KOPT-K1 (cell line): Measurements from ENCODE around the gene MLXIP.

ENCODE experiments used
- H3K27ac ChIP-seq: fragments of 200-600 bp; sonication (generic); 2 replicates; pipeline ENCODE4 v1.5.1; 2016; ENCODE audit warnings: antibody characterized with exemption, mild to moderate bottlenecking, low read depth, low read length; ENCODE audit not compliant: poor library complexity, severe bottlenecking
- H3K36me3 ChIP-seq: fragments of 200-600 bp; sonication (generic); 2 replicates; pipeline ENCODE4 v1.5.1; 2017; ENCODE audit warnings: antibody characterized with exemption, mild to moderate bottlenecking, low read length, moderate library complexity; ENCODE audit not compliant: insufficient read depth
- H3K9me3 ChIP-seq: fragments of 200-600 bp; sonication (generic); 2 replicates; pipeline ENCODE4 v1.5.1; 2017; ENCODE audit warnings: antibody characterized with exemption, low read length, mild to moderate bottlenecking; ENCODE audit not compliant: insufficient read depth, poor library complexity, severe bottlenecking

Gene MLXIP

DNA sequence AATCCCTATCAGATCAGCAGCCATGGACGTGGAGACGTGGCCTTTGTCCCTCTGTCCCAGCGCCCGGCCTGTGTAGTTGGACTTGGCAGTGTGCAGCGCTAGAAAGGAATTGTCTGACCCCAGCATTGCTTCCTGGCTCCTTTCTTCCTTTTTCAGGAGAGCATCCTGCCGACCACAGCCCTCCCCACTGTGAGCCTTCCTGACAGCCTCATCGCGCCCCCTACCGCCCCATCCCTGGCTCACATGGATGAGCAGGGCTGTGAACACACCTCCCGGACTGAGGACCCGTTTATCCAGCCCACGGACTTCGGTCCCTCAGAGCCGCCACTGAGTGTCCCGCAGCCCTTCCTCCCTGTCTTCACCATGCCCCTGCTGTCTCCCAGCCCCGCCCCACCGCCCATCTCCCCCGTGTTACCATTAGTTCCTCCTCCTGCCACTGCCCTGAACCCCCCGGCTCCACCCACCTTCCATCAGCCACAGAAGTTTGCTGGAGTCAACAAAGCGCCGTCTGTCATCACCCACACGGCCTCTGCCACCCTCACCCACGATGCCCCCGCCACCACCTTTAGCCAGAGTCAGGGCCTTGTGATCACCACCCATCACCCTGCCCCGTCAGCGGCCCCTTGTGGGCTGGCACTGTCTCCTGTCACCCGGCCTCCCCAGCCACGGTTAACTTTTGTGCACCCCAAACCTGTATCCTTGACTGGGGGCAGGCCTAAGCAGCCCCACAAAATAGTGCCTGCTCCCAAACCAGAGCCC lies 54.8 kb downstream of the MLXIP start:
- H3K27ac ChIP-seq = no peak overlapping the region
- peaks cover 97% of the 10 kb centered on the region for H3K36me3 ChIP-seq
- H3K9me3 ChIP-seq = no peaks in the 10 kb centered on the region

DNA sequence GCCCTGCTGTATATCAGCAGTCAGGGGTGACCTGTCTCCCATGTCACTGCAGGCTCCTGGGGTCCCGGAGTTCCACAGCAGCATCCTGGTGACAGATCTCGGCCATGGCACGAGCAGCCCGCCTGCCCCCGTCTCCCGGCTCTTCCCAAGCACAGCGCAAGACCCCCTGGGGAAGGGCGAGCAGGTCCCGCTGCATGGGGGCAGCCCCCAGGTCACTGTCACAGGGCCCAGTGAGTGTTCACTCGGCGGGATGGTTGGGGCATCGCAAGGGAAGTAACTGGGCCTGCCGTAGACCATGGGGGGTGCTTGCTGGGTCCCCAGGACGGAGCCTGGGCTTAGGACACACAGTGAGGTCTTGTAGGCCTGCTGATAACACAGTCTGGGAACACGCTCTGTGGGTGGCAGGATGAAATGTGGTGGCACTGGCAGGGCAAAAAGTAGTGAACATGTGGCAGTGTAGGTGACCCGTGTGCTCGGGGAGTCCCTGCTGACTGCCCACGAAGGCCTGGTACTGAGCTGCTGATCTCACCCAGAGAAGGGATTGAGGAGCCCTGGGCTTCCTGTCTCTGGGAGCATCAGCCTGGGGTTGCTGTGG lies 57.0 kb downstream of the MLXIP start:
- Histone ChIP-seq H3K36me3 (peaks cover 95% of the 10 kb centered on the region), H3K9me3 (no peaks in the 10 kb centered on the region), H3K27ac (no peak overlapping the region)

GRCh38 chr12:122137229-122137628 lies 58.7 kb downstream of the MLXIP start:
- H3K27ac ChIP-seq = no peak overlapping the region
- no peaks in the 10 kb centered on the region for H3K9me3 ChIP-seq
- H3K36me3 ChIP-seq = peaks cover 95% of the 10 kb centered on the region

GRCh38 chr12:122137681-122138080 lies 59.1 kb downstream of the MLXIP start:
- Histone ChIP-seq H3K36me3 (peaks cover 95% of the 10 kb centered on the region), H3K27ac (no peak overlapping the region), H3K9me3 (no peaks in the 10 kb centered on the region)

DNA sequence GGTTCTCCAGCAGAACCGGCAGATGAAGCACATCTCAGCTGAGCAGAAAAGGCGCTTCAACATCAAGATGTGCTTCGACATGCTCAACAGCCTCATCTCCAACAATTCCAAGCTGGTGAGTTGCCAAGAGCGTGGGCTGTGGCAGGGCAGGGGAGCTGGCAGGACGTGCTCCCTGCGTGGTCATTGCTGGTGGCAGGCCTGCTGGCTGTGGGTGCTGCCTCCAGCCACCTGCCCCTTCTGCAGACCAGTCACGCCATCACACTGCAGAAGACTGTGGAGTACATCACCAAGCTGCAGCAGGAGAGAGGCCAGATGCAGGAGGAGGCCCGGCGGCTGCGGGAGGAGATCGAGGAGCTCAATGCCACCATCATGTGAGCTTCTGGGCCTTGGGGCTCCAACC lies 59.6 kb downstream of the MLXIP start:
- Histone ChIP-seq H3K36me3 (peaks cover 95% of the 10 kb centered on the region), H3K27ac (no peak overlapping the region), H3K9me3 (no peaks in the 10 kb centered on the region)

DNA sequence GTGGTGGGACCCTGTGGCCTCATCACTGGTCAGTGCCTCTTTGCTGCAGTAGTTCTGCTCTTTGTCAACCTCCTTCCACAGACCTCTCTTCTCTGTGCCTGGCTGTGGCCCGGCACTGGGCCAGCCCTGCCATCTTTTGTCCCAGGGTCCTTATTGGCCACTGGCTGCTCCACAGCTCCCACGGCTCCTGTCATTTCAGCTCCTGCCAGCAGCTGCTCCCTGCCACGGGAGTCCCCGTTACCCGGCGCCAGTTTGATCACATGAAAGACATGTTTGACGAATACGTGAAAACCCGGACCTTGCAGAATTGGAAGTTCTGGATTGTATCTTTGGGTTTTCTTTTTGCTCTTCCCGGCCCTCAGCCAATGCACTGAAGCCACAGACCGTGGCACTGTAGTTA lies 60.1 kb downstream of the MLXIP start:
- peaks cover 95% of the 10 kb centered on the region for H3K36me3 ChIP-seq
- H3K27ac ChIP-seq = no peak overlapping the region
- no peaks in the 10 kb centered on the region for H3K9me3 ChIP-seq

DNA sequence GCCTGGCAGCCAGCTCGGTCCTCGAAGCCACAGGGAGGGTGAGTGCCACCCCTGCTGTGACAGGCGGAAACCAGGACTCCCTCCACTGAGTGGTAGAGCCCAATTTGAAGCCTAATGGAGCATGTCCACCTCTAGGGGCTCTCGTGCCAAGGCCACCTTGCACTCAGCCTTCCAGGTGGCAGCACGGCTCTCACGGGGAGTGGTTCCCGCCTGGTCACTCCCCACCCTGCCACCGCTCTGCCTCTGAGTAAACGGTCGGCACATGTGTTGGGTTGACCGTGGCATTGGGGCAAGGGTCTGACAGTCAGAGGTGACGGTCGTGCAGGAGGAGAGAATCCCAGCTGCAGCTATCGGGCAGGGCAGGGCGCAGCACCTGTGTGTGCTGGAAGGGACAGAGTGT lies 60.7 kb downstream of the MLXIP start:
- no peaks in the 10 kb centered on the region for H3K9me3 ChIP-seq
- peaks cover 95% of the 10 kb centered on the region for H3K36me3 ChIP-seq

DNA sequence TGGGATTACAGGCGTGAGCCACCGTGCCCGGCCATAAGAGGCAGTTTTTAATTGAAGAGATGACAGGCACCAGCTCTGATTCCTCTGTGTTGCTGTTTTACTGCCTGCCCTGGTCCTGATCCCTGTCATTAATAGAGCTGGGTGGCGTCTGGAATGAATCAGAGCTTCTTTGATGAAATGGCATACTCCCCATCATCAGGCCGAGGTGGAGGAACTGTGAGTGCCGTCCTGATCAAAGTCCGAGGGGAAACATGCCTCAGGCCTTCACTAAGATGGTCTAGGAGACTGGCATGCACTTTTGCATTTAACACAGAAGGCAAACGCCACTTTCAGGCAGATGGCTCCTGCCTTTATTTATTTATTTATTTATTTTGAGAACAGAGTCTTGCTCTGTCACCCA lies 61.4 kb downstream of the MLXIP start:
- H3K9me3 ChIP-seq = no peaks in the 10 kb centered on the region
- H3K27ac ChIP-seq = no peak overlapping the region
- peaks cover 90% of the 10 kb centered on the region for H3K36me3 ChIP-seq

More for the DNA sequence above, 60.7 kb downstream of the MLXIP start:
- H3K27ac ChIP-seq = no peak overlapping the region

DNA sequence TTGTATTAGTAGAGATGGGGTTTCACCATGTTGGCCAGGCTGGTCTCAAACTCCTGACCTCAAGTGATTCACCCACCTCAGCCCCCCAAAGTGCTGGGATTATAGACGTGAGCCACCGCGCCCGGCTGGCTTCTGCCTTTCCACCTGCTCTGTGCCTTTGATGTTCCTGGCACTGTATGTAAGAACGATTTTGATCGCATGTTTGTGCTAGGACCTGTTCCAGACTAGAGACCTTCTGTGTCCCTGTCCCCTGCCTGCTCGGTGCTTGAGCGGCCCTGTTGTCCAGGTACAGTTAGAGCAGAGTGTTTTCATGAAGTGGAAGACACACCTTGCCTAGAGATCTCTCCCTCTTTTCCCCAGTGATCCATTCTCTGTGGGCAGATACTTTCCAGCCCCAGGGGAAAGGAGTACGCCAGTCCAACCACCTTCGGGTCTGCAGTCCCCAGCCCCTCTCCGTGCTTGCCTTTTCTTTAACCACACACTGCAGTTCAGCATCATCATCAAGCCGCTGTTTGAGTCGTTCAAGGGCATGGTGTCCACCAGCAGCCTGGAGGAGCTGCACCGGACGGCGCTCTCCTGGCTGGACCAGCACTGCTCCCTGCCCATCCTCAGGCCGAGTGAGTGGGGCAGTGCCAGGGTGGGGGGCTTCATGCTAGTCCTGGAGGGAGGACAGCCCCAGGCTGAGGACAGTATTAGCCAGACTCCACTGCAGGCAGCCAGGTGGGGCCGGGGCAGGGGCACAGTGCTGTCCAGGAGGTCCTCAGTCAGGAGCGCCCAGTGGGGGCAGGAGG lies 62.1 kb downstream of the MLXIP start:
- Histone ChIP-seq H3K27ac (no peak overlapping the region), H3K9me3 (no peaks in the 10 kb centered on the region), H3K36me3 (peaks cover 83% of the 10 kb centered on the region)

- peaks cover 76% of the 10 kb centered on the region for H3K36me3 ChIP-seq
- no peaks in the 10 kb centered on the region for H3K9me3 ChIP-seq
- H3K27ac ChIP-seq = no peak overlapping the region
Observed at GRCh38 chr12:122141911-122142725, 63.6 kb downstream of the MLXIP start.

DNA sequence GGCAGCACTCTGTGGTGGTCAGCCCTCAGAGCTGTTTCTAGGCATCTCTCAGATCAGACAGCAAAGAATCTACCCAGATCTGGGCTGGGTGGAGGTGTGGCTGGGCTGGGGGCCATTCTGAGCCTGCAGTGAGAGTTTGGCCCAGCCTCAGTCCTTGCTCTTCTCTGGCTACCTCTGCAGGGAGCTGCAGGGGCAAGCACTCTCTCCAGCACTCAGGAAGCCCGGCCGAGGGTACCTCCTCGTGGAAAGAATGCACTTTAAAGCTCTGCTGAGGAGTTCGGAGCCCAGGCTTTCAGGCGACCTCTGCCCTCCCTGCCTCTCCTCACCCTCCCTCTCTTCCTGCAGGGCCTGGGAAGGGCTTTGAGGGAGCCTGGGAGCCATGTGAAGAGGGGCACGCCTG lies 64.3 kb downstream of the MLXIP start:
- H3K27ac ChIP-seq = no peak overlapping the region
- no peaks in the 10 kb centered on the region for H3K9me3 ChIP-seq
- H3K36me3 ChIP-seq = peaks cover 68% of the 10 kb centered on the region

DNA sequence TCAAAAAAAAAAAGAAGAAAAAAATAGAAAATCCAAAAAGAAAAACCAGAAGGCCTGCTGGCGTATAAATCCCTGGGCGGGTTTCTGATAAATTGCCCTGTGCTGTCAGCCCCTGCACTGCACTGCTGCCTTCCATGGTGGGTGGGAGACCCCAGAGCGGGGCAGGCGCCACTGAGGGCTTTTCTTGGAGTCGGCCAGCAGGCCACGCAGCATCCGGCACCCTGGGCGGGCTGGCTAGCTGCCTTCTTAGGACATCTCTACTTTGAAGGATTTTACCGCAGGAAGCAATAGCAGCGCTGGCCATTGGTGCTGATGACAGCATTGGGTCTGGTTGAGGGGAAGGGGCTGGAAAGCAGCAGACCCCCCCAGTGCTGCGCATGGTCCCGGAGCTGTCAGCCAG lies 66.3 kb downstream of the MLXIP start:
- Histone ChIP-seq H3K27ac (no peak overlapping the region), H3K9me3 (no peaks in the 10 kb centered on the region), H3K36me3 (peaks cover 48% of the 10 kb centered on the region)

DNA sequence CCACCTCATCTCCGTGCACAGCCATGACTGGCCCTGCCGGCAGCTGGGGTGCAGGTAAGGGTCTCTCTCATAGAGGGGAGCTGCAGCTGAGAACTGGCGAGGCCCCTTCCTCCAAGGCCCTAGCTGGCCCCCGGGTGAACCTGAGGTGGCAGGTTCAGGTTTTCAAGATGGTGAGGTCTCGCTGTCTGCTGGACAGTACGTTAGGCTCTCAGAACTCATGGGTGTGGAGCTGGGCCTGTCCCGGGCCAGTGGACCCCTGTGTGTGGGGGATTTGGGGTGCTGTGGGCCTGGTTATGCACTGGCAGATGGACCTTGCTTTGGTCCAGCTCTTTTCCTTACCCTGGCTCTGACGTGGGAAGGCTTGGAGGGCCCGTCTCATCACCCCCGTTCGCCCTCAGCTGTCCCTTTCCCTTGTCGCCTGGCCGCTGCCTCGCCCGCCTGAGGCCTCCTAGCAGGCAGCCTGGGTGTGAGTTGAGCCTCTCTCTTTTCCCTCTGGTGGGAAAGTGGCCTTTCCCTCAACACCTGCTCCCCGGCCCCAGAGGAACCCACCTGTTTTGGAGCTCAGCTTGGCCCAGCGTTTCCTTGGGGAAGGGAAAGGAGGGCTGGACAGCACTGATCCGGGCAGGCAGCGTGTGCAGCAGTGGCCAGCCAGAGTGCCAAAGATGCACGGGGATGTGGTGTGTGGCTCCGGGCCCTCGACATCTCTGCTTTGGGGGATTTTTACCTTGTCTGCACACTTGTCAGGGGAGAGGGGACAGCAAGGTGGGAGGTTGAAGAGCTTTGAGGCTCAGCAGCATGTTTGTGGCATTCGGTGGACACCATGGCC lies 67.2 kb downstream of the MLXIP start:
- no peaks in the 10 kb centered on the region for H3K9me3 ChIP-seq
- peaks cover 42% of the 10 kb centered on the region for H3K36me3 ChIP-seq
- H3K27ac ChIP-seq = no peak overlapping the region
